Forelimb muscle (tissue), 1 donor: ENCODE measurements around the gene XPO5. TPM values are rescaled to one million over a fixed set of nuclear protein-coding genes. Genes with fewer than 3 reads are reported as not detected.
"Not testable (repeated sequence)": the region's sequence is repeated elsewhere in the genome, so short reads cannot be mapped to it uniquely, and the experiment has no call there.

Experiments
- DNase-seq: peaks from one replicate; pipeline ENCODE4 v3.0.0-alpha.2; 2013; ENCODE audit warnings: low read depth
- polyA plus RNA-seq: library from polyadenylated mRNA; unstranded; fragments of 120-200 nt; gene quantifications from one replicate; pipeline ENCODE4 v1.2.1, GENCODE V29; 2013; ENCODE audit not compliant: insufficient read length

Gene XPO5
- polyA plus RNA-seq: 25.7 TPM

GRCh38 chr6:43575772-43576551, at the start of gene XPO5, which contains the start of gene POLH:
Gene XPO5, minus strand, starts transcription at chr6:43576038. Its CDS starts 174 bp downstream, at chr6:43575864.
Gene POLH, plus strand, starts transcription at chr6:43576185. Its CDS starts 6,135 bp downstream, at chr6:43582320.
- DNase-seq: peak; percentile 67

- no peak for DNase-seq
These were observed 49.7 kb upstream of the XPO5 start for GRCh38 chr6:43625393-43625992.

- DNase-seq: no peak
These were observed 49.0 kb upstream of the XPO5 start for GRCh38 chr6:43624786-43625288.

GRCh38 chr6:43623880-43624785, 48.3 kb upstream of the XPO5 start:
- no peak for DNase-seq

GRCh38 chr6:43622541-43622940, 46.7 kb upstream of the XPO5 start:
- DNase-seq: no peak

- DNase-seq: no peak
These were observed 46.0 kb upstream of the XPO5 start for GRCh38 chr6:43621836-43622180.

GRCh38 chr6:43621078-43621835, 45.4 kb upstream of the XPO5 start:
- DNase-seq: no peak

GRCh38 chr6:43616725-43617472, 41.1 kb upstream of the XPO5 start:
- DNase-seq: no peak

- DNase-seq: no peak
These were observed 38.5 kb upstream of the XPO5 start for GRCh38 chr6:43614396-43614730.

- DNase-seq: no peak
These were observed 38.0 kb upstream of the XPO5 start for GRCh38 chr6:43613721-43614395.

- DNase-seq: no peak
These were observed 34.6 kb upstream of the XPO5 start for GRCh38 chr6:43610431-43610830.

- no peak for DNase-seq
These were observed 33.6 kb upstream of the XPO5 start for GRCh38 chr6:43609402-43609801.

GRCh38 chr6:43608807-43609206, 33.0 kb upstream of the XPO5 start:
- DNase-seq: no peak

GRCh38 chr6:43608310-43608763, 32.5 kb upstream of the XPO5 start:
- peak; percentile 29 for DNase-seq

- no peak for DNase-seq
These were observed 30.2 kb upstream of the XPO5 start for GRCh38 chr6:43606019-43606418.

GRCh38 chr6:43604174-43604573, 28.3 kb upstream of the XPO5 start:
- DNase-seq: no peak

GRCh38 chr6:43600595-43600994, 24.8 kb upstream of the XPO5 start:
- DNase-seq: no peak

- no peak for DNase-seq
These were observed 18.1 kb upstream of the XPO5 start for GRCh38 chr6:43593938-43594337.

GRCh38 chr6:43589564-43589963, 13.7 kb upstream of the XPO5 start:
- not testable (repeated sequence) for DNase-seq

GRCh38 chr6:43588194-43588593, 12.4 kb upstream of the XPO5 start:
- no peak for DNase-seq
